ENCODE results near the gene TRIM7.
"Not testable (repeated sequence)": the region's sequence is repeated elsewhere in the genome, so short reads cannot be mapped to it uniquely, and the experiment has no call there.

Gene TRIM7

DNA sequence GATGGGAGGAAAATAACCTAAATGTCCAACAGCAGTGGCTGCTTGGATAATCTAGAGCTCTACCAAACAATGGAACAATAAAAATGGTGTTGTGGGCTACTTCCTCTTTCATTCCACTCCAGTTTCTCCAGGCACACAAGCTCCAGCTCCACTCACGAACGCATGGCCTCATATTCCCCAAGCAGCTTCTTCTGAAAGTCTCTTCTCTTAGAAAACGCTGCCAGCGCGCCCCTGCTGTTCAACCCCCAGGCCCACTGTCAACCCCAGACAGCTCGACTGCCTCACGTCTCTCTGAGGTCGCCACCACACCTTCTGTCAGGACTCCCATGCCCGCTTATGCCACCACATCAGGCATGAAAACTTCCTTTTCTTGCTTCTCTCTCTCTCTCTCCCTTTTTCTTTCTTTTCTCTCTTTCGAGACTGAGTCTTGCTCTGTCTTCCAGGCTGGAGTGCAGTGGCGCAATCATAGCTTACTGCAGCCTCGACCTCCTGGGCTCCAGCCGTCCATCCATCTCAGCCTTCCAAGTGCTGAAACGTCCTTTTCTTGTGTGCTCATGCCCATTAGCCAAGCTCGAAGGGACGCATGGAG, 41.4 kb downstream of the TRIM7 start:
- DNase-seq, result no peak
- intact Hi-C loops (cut with DNase I), result no loop called here

DNA sequence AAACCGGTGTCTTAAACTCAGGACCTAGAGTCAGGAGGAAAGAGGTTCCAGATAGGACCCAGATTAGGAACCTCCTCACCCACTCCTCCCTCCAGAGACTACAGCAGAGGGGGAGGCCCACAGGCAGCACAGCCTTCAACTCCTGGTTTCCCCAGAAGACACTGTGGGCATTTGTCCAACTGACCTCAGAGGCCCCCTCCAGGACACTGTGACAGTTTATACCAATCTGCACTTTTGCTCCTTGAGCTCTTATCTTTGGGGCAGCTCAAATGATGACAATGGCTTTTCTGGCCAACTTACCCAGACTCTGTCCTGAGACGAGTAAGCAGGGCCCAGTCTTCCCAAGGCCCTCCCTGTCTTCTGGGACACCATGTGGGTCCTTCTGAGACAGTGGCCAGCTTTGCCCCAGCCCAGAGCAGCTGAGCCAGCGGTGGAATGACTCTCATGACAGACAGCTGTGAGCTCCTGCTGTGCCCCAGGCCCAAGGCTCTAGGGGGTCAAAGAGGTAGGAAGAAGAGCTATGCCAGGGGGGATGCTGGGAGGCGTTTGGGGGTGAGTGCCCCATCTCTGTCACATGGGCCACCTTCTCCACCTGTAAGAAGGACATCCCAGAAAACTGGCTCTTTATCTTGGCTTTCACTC, 43.3 kb downstream of the TRIM7 start:
- intact Hi-C loops (cut with DNase I), result no loop called here
- DNase-seq, result no peak

DNA sequence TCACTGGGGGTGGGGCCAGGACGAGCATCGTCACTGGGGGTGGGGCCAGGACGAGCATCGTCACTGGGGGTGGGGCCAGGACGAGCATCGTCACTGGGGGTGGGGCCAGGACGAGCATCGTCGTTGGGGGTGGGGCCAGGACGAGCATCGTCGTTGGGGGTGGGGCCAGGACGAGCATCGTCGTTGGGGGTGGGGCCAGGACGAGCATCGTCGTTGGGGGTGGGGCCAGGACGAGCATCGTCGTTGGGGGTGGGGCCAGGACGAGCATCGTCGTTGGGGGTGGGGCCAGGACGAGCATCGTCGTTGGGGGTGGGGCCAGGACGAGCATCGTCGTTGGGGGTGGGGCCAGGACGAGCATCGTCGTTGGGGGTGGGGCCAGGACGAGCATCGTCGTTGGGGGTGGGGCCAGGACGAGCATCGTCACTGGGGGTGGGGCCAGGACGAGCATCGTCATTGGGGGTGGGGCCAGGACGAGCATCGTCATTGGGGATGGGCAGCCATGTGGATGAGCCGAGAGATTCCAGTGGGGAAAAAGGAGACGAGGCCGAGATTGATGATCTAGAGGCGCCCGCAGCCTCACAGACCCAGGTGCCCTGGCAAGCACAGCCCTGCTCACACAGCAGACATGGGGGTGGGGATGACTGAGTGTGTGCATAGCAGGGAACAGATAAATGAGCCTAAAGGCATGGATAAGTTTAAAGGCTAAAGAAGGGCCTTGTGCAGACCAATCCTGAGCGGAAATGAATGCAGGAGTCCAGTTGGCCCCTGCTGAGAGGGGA, 44.1 kb downstream of the TRIM7 start:
- intact Hi-C loops (cut with DNase I), result not testable (repeated sequence)
- peak; percentile 46 to 96 (median 67) for DNase-seq

DNA sequence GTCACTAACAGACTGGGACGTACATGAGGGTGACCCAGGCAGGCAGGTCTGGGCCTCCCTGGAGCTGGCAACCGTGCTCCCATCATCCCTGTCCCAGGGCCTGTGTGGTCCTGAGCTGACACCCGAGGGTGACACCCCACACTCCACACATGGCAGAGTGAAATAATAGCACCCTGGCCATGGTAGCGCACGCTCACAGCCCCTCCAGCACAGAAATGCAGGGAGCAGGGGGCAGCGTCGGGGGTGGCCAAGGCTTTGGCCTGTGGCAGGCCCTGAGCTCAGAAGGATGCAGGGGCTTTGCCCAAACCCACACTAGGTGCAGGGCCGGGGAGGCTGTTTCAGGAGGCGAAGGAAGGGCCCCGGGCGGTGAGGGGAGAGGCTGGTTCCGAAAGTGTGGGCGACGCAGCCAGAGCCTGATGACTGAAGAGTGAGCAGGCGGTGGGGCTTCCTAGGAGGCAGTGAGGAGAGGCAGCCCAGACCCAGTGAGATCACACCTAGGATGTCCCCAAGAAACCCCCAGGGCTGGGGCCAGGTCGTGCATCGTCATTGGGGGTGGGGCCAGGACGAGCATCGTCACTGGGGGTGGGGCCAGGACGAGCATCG, 44.7 kb downstream of the TRIM7 start:
- intact Hi-C loops (cut with DNase I), result no loop called here
- DNase-seq, result peak in 9 of 10 donors; percentile 26 to 94 (median 56)

DNA sequence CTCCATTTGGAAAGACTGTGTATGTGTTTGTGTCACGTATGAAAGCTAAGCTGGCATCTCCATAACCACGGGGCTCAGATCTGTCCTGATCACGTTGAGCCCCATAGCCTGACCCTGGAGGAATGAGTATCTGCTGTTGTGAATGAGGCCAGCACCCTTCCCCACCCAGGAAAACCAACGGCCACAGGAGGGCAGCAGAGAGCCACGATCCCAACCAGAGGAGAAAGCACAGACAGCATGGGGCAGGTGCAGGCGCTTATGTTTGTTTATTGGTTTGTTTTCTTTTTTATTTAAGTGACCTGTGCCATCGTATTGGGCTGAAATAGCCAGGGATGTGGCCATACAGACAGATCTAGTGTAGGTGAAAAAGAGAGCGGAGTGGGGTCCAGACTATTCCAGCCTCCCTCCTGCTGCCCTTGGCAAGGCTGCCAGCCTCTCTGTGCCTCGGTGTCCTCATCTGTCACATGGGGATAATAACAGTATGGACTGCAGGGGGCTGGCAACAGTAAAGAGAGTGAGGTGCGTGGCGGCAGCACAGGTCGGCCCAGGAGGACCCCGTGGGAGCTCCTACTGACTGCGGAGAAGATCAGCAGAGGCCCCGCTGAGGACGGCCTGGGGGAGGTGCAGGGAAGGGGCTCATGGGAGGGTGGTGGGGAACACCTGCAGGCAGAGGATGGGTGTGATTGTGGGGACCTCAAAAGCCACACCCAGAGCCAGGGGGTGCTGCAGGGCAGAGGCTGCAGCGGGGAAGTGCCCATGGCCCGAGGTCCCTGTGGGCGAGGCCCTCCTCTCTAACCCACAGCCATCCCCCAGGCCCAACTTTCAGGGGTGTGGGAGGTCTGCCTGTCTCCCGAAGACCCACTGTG, 45.5 kb downstream of the TRIM7 start:
- peak; percentile 78 to 98 (median 94) for DNase-seq
- intact Hi-C loops (cut with DNase I), result no loop called here

DNA sequence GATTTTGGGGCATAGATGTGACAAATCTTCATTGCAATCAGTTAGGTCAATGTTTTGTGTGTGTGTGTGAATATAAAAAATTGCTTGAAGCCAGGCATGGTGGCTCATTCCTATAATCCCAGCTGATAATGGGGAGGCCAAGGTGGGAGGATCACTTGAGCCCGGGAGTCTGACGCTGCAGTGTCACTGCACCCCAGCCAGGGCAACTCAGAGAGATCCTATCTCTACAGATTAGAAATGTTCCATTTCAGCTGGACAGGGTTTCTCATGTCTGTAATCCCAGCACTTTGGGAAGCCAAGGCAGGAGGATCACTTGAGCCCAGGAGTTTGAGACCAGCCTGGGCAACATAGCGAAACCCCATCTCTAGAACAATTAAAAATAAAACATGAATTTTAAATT, 46.1 kb downstream of the TRIM7 start:
- no peak for DNase-seq
- intact Hi-C loops (cut with DNase I), result no loop called here

DNA sequence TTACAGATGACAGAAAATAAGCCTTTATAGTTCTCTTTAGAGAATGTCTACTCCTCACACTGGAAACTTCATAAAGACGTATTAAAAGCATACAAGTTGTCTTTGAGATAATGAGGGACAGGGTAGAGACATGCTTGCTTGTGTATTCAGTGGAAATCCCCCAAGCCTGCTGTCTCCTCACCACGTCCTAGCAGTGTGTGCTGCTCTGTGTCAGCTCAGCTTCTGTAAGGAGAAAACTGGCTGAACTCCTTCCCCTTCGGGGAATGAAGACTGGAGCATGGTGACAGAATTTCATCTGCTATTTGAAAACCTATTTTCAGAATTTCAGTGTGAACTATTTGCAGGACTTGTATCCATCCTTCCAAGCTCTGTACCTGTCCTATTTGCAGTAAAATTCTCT, 48.2 kb downstream of the TRIM7 start:
- intact Hi-C loops (cut with DNase I), result no loop called here
- no peak for DNase-seq

DNA sequence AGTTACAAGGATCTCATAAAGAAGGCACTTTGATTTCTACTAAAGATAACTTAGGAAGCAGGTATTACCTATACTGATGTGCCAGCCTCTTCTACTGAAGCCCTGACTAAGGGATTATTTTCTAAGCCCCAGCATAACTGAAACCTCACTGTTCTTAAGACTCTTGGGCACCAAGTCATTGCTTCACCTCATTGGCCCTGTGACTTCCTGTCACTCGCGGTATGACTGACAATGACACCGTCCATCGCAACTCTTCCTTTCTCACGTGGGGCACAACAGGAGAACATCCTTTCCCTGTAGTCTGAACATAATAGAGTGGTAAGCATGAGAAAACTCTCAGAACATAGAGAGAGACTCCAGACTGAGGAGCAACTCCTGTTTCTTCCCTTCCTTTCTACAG, 51.2 kb downstream of the TRIM7 start:
- intact Hi-C loops (cut with DNase I), result no loop called here

DNA sequence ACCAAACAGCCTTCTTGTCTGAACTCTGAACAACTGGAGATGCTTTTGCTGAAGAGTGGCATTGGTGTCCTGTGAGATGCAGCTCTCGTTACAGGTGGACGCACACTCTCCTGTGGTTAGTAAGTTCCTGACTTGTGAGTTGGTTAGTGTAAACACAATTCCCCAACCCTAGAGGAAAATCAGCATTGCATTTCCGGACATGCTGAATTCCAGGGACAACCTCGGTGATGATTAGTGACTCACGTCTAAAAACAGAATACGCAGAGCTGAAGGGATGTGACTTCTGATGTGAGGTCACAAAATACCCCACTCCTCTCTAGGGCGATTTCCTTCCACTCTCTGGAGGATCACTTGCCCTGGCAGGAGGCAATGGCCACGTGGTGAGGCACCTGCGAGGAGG, 52.6 kb downstream of the TRIM7 start:
- intact Hi-C loops (cut with DNase I), result no loop called here

More for the DNA sequence above, 51.2 kb downstream of the TRIM7 start:
- no peak for DNase-seq

DNA sequence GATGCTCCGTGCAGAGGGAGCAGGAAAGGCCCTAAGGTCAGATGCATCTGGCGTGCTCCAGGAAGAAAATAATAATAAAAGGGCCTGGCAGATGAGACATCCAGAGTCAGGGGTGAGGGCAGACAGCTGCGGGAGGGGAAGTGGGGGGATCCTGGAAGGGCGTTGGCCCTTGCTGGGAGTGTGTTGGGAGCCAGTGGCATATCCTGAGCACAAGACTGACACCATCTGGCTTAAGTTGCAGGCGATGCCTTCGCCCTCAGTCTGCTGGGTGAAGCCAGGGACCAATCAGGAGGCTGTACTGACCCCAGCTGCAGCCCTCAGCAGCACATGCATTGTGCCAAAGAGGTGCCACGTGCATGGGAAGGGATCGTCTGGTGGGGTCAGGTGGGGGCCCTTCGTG, 53.9 kb downstream of the TRIM7 start:
- DNase-seq, result no peak
- intact Hi-C loops (cut with DNase I), result no loop called here

More for the DNA sequence above, 52.6 kb downstream of the TRIM7 start:
- no peak for DNase-seq

DNA sequence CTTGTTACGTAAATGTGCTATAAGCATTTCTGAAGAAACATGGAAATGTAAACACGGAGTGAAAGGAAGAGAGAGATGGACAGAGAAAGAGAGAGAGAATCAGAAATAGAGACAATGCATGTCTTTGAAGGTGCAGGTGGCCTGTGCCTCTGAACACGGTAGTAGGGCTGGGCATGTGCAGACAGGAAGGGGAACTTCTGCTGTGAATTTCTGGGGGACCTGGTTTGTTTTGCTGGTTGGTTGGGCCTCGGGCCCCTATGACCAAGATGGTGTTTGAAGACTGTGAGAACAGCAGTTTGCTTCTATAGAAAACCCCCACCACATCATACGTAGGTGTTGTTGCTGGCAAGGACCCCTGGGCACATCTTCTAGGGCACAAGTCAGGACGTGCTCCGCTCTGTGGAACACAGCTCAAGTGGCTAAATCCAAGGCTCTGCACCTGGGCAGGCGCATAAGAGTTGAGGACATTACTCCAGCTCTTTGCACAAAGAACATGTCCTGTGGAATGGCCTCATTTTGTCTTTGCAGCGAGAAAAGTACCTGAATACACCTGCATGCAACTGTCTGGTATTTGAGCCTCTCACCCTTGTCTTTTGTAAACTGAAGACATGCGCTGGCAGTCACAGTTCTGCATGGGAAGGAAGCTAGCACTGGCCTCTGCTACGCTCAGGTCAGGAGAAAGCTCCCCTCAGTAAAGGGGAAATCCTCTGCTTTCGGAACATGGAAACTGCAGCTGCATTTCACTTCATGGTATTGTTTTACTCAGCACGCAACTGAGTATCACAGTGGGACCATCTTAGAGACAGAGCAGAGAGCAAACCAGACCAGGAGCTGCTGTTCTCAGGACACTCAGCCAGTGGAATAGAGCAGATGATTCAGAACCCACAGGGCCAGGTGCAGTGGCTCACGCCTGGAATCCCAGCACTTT, 54.9 kb downstream of the TRIM7 start:
- intact Hi-C loops (cut with DNase I), result no loop called here
- DNase-seq, result no peak

DNA sequence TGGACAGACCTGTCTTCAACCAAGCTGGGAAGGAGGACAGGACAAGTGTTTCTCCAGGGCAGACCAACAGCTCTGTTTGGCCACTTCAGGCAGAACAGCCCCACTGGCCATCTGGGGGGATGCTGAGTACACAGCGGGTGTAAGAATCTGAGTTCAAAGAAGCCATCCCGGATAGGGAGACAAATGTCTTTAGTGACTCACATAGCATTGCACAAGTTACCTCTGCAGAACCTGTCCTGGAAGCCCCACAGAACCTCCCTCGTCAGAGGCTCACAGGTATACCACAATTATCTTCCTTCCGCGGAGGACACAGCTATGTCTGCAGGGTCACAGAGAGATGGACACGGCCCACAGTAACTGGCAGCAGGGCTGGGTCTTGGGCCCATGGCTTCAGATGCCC, 55.6 kb downstream of the TRIM7 start:
- intact Hi-C loops (cut with DNase I), result no loop called here
- no peak for DNase-seq

DNA sequence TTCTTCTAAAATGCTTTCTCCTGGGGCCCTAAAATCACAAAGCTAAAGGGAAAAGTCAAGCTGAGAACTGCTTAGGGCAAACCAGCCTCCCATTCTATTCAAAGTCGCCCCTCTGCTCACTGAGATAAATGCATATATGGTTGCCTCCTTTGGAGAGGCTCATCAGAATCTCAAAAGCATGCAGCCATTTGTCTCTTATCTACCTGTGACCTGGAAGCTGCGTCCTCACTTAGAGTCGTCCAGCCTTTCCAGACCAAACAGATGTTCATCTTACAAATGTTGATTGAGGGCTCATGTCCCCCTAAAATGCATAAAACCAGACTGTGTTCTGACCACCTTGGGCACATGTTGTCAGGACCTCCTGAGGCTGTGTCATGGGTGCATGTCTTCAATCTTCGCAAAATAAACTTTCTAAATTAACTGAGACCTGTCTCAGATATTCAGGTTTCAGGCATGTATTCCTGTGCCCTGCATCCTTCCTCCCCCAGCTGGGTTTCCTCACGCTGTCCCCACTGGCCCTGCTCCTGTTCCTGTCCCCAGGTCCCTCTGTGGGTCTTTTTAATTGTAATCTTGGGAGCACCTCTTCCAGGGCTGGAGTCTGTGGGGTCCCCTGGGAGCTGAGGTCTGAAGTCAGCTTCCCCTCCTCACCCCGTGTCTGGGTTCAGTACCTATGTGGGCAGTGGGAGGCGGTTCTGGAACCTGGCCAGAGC, 57.9 kb downstream of the TRIM7 start, which contains the start of gene OR2V2:
Gene OR2V2, plus strand, starts transcription at position 660 of the 710 bp plus-strand sequence. CDS start 7,357 bp downstream, outside the sequence.
- intact Hi-C loops (cut with DNase I); DNase-seq: not testable (repeated sequence)

DNA sequence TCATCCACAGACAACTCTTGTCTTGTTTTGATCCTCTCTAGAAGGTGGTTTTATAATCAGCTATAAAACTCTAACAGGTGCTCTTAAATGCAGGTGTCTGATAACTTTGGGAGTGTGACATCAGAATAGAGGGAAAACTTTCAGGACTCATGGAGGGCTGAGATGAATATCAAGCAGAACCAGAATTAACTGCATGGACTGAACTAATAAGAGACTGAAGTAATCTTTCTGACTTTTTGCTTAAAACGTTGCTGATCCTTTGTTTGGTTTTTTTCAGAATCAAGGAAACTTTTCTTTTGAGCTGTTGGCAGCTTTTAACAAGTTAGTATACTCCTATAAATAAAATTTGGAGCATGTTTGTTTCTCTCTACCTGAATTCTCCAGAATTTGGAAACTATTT, 59.9 kb downstream of the TRIM7 start:
- intact Hi-C loops (cut with DNase I), result no loop called here
- DNase-seq, result no peak
